SK-N-SH (cell line): Measurements from ENCODE around the gene CELSR2. TPM values are rescaled to one million over a fixed set of nuclear protein-coding genes. Genes with fewer than 3 reads are reported as not detected.

Experiments
- CTCF ChIA-PET: fragments of 300-600, 350-600 bp; formaldehyde crosslinking; extraction: SDS; loops from one replicate; lab custom pipeline; 2021; lab: Yijun Ruan, JAX
- POLR2A ChIA-PET: fragments of 350-600 bp; sonication (Branson Sonifier 250); formaldehyde crosslinking; extraction: SDS; loops from one replicate; lab custom pipeline; 2020; ENCODE audit warnings: antibody characterized with exemption, inconsistent platforms; lab: Yijun Ruan, JAX
- DNase-seq: peaks from one replicate; pipeline ENCODE4 v3.0.0; 2012
- H2AFZ ChIP-seq: fragments of 200-600 bp; sonication (generic); 2 replicates; pipeline ENCODE4 v1.8.1; 2016; ENCODE audit warnings: antibody characterized with exemption, mild to moderate bottlenecking, low read depth
- H3F3A ChIP-seq: fragments of 200-600 bp; sonication (generic); replicated peaks from 2 replicates; pipeline ENCODE3; 2016; ENCODE audit warnings: antibody characterized with exemption, mild to moderate bottlenecking; ENCODE audit not compliant: insufficient read depth
- H3K27ac ChIP-seq, 2 experiments: fragments of 200-500 bp in 1 of 2; fragments of 200-600 bp in 1 of 2; sonication (Bioruptor generic) in 1 of 2; sonication (generic), shearing (Covaris generic) in 1 of 2; 2 replicates each; pipeline versions ENCODE4 v1.5.1 to v1.6.1; 2014 to 2016; ENCODE audit warnings: low read depth in 2 of 2, inconsistent platforms in 1 of 2, low read length in 1 of 2, mild to moderate bottlenecking in 1 of 2, mixed read lengths in 1 of 2
- H3K27me3 ChIP-seq: fragments of 200-600 bp; sonication (generic), shearing (Covaris generic); 2 replicates; pipeline ENCODE4 v1.6.1; 2016; ENCODE audit warnings: mixed run types; ENCODE audit not compliant: insufficient read depth
- H3K36me3 ChIP-seq, 2 experiments: fragments of 200-500 bp in 1 of 2; fragments of 200-600 bp in 1 of 2; sonication (Bioruptor generic) in 1 of 2; sonication (generic) in 1 of 2; replicated peaks in 1 of 2; 2 replicates each; pipeline versions ENCODE3 to v1.5.1; 2014 to 2016; ENCODE audit warnings: low read length in 1 of 2, mild to moderate bottlenecking in 1 of 2; ENCODE audit not compliant: insufficient read depth in 2 of 2, control insufficient read depth in 1 of 2
- H3K4me1 ChIP-seq, 2 experiments: fragments of 200-500 bp in 1 of 2; fragments of 200-600 bp in 1 of 2; sonication (Bioruptor generic) in 1 of 2; sonication (generic), shearing (Covaris generic) in 1 of 2; 2 replicates each; pipeline versions ENCODE4 v1.5.1 to v1.6.1; 2014 to 2016; ENCODE audit warnings: low read depth in 1 of 2, low read length in 1 of 2, mixed run types in 1 of 2; ENCODE audit not compliant: insufficient read depth in 2 of 2, control insufficient read depth in 1 of 2
- H3K4me2 ChIP-seq: fragments of 200-600 bp; sonication (generic), shearing (Covaris generic); 2 replicates; pipeline ENCODE4 v1.6.1; 2017; ENCODE audit warnings: mixed run types
- H3K4me3 ChIP-seq, 2 experiments: fragments of 200-500 bp in 1 of 2; fragments of 200-600 bp in 1 of 2; sonication (Bioruptor generic) in 1 of 2; sonication (generic), shearing (Covaris generic) in 1 of 2; 2 replicates each; pipeline versions ENCODE4 v1.5.1 to v1.8.1; 2014 to 2016; ENCODE audit warnings: low read depth in 2 of 2, inconsistent platforms in 1 of 2, low read length in 1 of 2, mild to moderate bottlenecking in 1 of 2, mixed read lengths in 1 of 2, moderate library complexity in 1 of 2
- H3K79me2 ChIP-seq: fragments of 200-600 bp; sonication (generic); 2 replicates; pipeline ENCODE4 v1.8.1; 2017; ENCODE audit warnings: mild to moderate bottlenecking; ENCODE audit not compliant: insufficient read depth
- H3K9ac ChIP-seq: fragments of 200-600 bp; sonication (generic); 2 replicates; pipeline ENCODE4 v1.6.1; 2017; ENCODE audit warnings: mixed run types
- H3K9me2 ChIP-seq: fragments of 200-600 bp; sonication (generic); 2 replicates; pipeline ENCODE4 v1.6.1; 2017; ENCODE audit warnings: mixed run types
- H3K9me3 ChIP-seq: fragments of 200-600 bp; sonication (generic); 2 replicates; pipeline ENCODE4 v1.6.1; 2017; ENCODE audit warnings: mixed run types, mild to moderate bottlenecking, moderate library complexity
- H4K20me1 ChIP-seq: fragments of 200-600 bp; sonication (generic); 2 replicates; pipeline ENCODE4 v1.6.1; 2017; ENCODE audit warnings: mild to moderate bottlenecking, mixed run types; ENCODE audit not compliant: insufficient read depth
- CHD2 ChIP-seq: fragments of 150-350 bp; IDR thresholded peaks from 2 replicates; pipeline ENCODE4 v1.6.1; 2018; ENCODE audit warnings: low read length; ENCODE audit not compliant: partially characterized antibody
- CTCF ChIP-seq: fragments of 200-600 bp; sonication (generic); IDR thresholded peaks from 2 replicates; pipeline ENCODE4 v1.6.1; 2017; ENCODE audit warnings: antibody characterized with exemption, mild to moderate bottlenecking, moderate library complexity
- GABPA ChIP-seq: IDR thresholded peaks from 2 replicates; pipeline ENCODE4 v1.4.0; 2012; ENCODE audit warnings: low read depth, mild to moderate bottlenecking
- GATA2 ChIP-seq: sonication (generic); formaldehyde crosslinking; IDR thresholded peaks from 2 replicates; pipeline ENCODE4 v1.5.0; 2020; ENCODE audit warnings: mild to moderate bottlenecking, missing genetic modification reagents
- IRF3 ChIP-seq: fragments of 150-350 bp; IDR thresholded peaks from 2 replicates; pipeline ENCODE4 v1.6.1; 2016; ENCODE audit warnings: mild to moderate bottlenecking, low read depth, low read length
- NRF1 ChIP-seq: IDR thresholded peaks from 2 replicates; pipeline ENCODE4 v1.6.1; 2012; ENCODE audit warnings: low read depth, mild to moderate bottlenecking, low read length
- RCOR1 ChIP-seq: fragments of 150-350 bp; IDR thresholded peaks from 2 replicates; pipeline ENCODE4 v1.6.1; 2017; ENCODE audit warnings: antibody characterized with exemption, low read length
- RFX5 ChIP-seq: IDR thresholded peaks from 2 replicates; pipeline ENCODE4 v1.6.1; 2012; ENCODE audit warnings: mild to moderate bottlenecking, improper control_type of control experiment, low read length
- SIN3A ChIP-seq: IDR thresholded peaks from 2 replicates; pipeline ENCODE4 v1.6.1; 2012; ENCODE audit warnings: low read depth, mild to moderate bottlenecking, low read length, moderate library complexity, borderline replicate concordance
- TAF1 ChIP-seq: IDR thresholded peaks from 2 replicates; pipeline ENCODE4 v1.6.1; 2012; ENCODE audit warnings: low read depth, mild to moderate bottlenecking, low read length, moderate library complexity, borderline replicate concordance
- TEAD4 ChIP-seq: IDR thresholded peaks from 2 replicates; pipeline ENCODE4 v1.4.0; 2012; ENCODE audit warnings: mild to moderate bottlenecking, borderline replicate concordance; ENCODE audit not compliant: insufficient read depth
- ZBTB33 ChIP-seq: IDR thresholded peaks from 2 replicates; pipeline ENCODE4 v1.4.0; 2012; ENCODE audit warnings: low read depth, borderline replicate concordance
- WGBS: methylation state at CpG from one replicate; pipeline ENCODE4 v1.1.6; 2017; ENCODE audit warnings: low lambda C conversion rate; 5-methylcytosine and 5-hydroxymethylcytosine counted together
- polyA plus RNA-seq, 3 experiments: library from polyadenylated mRNA; depleted of rRNA; stranded (reverse); fragments of >200 nt; gene quantifications; 2 replicates each; pipeline ENCODE4 v1.2.3, GENCODE V29; 2012
- TF ChIP-seq, protein P1 (sequence below): IDR thresholded peaks from 2 replicates; pipeline ENCODE4 v1.4.0; 2012; ENCODE audit warnings: low read depth

CELSR2 gene
- polyA plus RNA-seq, 1 of the 3 experiments (the other 2 are of a cell fraction): 3.5 TPM

DNA sequence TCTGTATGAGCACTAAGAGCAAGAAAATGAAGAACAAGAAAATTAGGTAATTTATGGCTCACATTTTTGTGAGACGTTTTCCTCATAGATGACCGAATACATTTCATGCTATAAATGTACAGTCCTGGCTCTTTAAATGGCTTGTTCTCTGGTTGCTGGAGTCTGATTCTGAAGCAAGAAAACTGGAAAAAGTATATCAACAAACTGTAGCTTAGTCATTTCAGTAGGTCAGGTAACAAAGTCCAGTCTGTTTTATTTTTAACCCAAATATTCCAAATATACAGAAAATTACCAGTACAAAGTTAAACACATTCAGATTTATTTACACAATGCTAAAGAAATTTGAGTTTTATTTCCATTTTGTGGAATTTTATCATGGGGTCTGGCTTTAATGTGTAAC, 60.0 kb downstream of the CELSR2 start:
- Histone ChIP-seq H3K4me1 (peaks cover 0 to 10% of the 10 kb centered on the region in 2 experiments; a peak in 2 of 4 replicates), H3K9me3 (no peaks in the 10 kb centered on the region), H2AFZ (no peak overlapping the region), H3K4me2 (no peak overlapping the region), H3F3A (no peaks in the 10 kb centered on the region), H3K36me3 (peaks cover 10 to 11% of the 10 kb centered on the region in 2 experiments), H3K79me2 (no peaks in the 10 kb centered on the region), H3K9ac (no peak overlapping the region), H3K4me3 (no peak overlapping the region), H3K27ac (no peak overlapping the region), H3K27me3 (no peaks in the 10 kb centered on the region), H3K9me2 (no peaks in the 10 kb centered on the region), H4K20me1 (no peaks in the 10 kb centered on the region)
- ChIA-PET POLR2A (no interaction called here), CTCF (interaction anchor here (0.7 kb wide), 1 partner anchor 223 kb away, joined by 3 read pairs; no protein-coding TSS in a partner anchor)
- DNase-seq: no peak
- TF ChIP-seq RFX5 (no peak), IRF3 (no peak), GABPA (no peak), TEAD4 (no peak), GATA2 (CRISPR knock-in tag) (no peak), CTCF (no peak), RCOR1 (no peak), SIN3A (no peak), CHD2 (no peak), ZBTB33 (no peak), NRF1 (no peak), TAF1 (no peak)
- TF ChIP-seq, protein P1, sequence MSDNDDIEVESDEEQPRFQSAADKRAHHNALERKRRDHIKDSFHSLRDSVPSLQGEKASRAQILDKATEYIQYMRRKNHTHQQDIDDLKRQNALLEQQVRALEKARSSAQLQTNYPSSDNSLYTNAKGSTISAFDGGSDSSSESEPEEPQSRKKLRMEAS: no peak
- 76% methylated on average over 2 of the region's 2 CpGs for WGBS
